ELF-1 (cell line): ENCODE measurements around the gene ACTG2.
"Not testable (repeated sequence)": the region's sequence is repeated elsewhere in the genome, so short reads cannot be mapped to it uniquely, and the experiment has no call there.

ENCODE experiments used
- DNase-seq: peaks from one replicate; pipeline ENCODE4 v3.0.0-alpha.2; 2016; ENCODE audit warnings: low read depth, low spot score

Gene ACTG2

GRCh38 chr2:73935641-73936040 is 42.8 kb downstream of the ACTG2 start:
- DNase-seq: no peak

GRCh38 chr2:73937103-73937885 is 44.5 kb downstream of the ACTG2 start:
- no peak for DNase-seq

- DNase-seq: no peak
These were observed 45.1 kb downstream of the ACTG2 start for GRCh38 chr2:73937899-73938298.

GRCh38 chr2:73938718-73939352 is 46.0 kb downstream of the ACTG2 start:
- no peak for DNase-seq

GRCh38 chr2:73939419-73939818 is 46.6 kb downstream of the ACTG2 start:
- DNase-seq: peak; percentile 12

- DNase-seq: not testable (repeated sequence)
These were observed 47.3 kb downstream of the ACTG2 start for GRCh38 chr2:73940066-73940465.

GRCh38 chr2:73942664-73943063 is 49.9 kb downstream of the ACTG2 start:
- DNase-seq: no peak

GRCh38 chr2:73944714-73945113 is 51.9 kb downstream of the ACTG2 start:
- no peak for DNase-seq

- DNase-seq: no peak
These were observed 53.4 kb downstream of the ACTG2 start for GRCh38 chr2:73946215-73946614.

GRCh38 chr2:73946666-73947065 is 53.9 kb downstream of the ACTG2 start:
- DNase-seq: no peak

GRCh38 chr2:73947412-73948018 is 54.7 kb downstream of the ACTG2 start:
- no peak for DNase-seq

- DNase-seq: no peak
These were observed 57.0 kb downstream of the ACTG2 start for GRCh38 chr2:73949802-73950201.

GRCh38 chr2:73952499-73953446 is 60.0 kb downstream of the ACTG2 start:
- DNase-seq: no peak

- DNase-seq: no peak
These were observed 63.5 kb downstream of the ACTG2 start for GRCh38 chr2:73956218-73956865.

GRCh38 chr2:73961274-73961673 is 68.5 kb downstream of the ACTG2 start:
- DNase-seq: no peak

GRCh38 chr2:73961823-73962615 is 69.2 kb downstream of the ACTG2 start:
- DNase-seq: no peak

GRCh38 chr2:73962798-73963197 is 70.0 kb downstream of the ACTG2 start:
- no peak for DNase-seq

GRCh38 chr2:73963385-73964120 is 70.7 kb downstream of the ACTG2 start:
- DNase-seq: no peak

GRCh38 chr2:73964223-73964622 is 71.4 kb downstream of the ACTG2 start:
- no peak for DNase-seq

- DNase-seq: no peak
These were observed 72.2 kb downstream of the ACTG2 start for GRCh38 chr2:73965053-73965452.
